CD4-positive, alpha-beta T cell (primary cell): ENCODE data around the gene MAP2K2. TPM values are rescaled to one million over a fixed set of nuclear protein-coding genes. Genes with fewer than 3 reads are reported as not detected.
A peak's percentile ranks its signal among the peaks of the same experiment; 100 is the strongest.

ENCODE experiments used
- ATAC-seq: fragments of 200-7000 bp; cut with Tn5 transposase; one replicate; pipeline ENCODE4 v1.10.0; 2022; ENCODE audit warnings: mild to moderate bottlenecking; ENCODE audit not compliant: poor library complexity
- CTCF ChIA-PET: fragments of 350-600 bp; sonication (Branson Sonifier 250); formaldehyde crosslinking; loops from one replicate; lab custom pipeline; 2021; ENCODE audit warnings: antibody characterized with exemption, inconsistent platforms; lab: Charles Lee
- POLR2A ChIA-PET: fragments of 350-600 bp; sonication (Branson Sonifier 250); formaldehyde crosslinking; loops from one replicate; lab custom pipeline; 2021; ENCODE audit warnings: antibody characterized with exemption, inconsistent platforms; lab: Charles Lee
- DNase-seq, 14 experiments: peaks; one replicate each; pipeline ENCODE4 v3.0.0-alpha.2; 2013 to 2020; ENCODE audit warnings: mixed read lengths in 2 of 14
- H3K27ac ChIP-seq, 2 donors: one replicate each; pipeline versions ENCODE4 v1.5.1 to v1.7.0; 2013; ENCODE audit warnings: low read length in 2 of 2, low read depth in 1 of 2, mild to moderate bottlenecking in 1 of 2
- H3K27me3 ChIP-seq, 2 experiments: 1 replicate in 1 of 2; 2 replicates in 1 of 2; pipeline versions ENCODE4 v1.6.1 to v1.7.0; 2013; ENCODE audit warnings: low read length in 2 of 2, control low read depth in 1 of 2, mild to moderate bottlenecking in 1 of 2, moderate library complexity in 1 of 2; ENCODE audit not compliant: insufficient read depth in 2 of 2, control insufficient read depth in 1 of 2
- H3K36me3 ChIP-seq: one replicate; pipeline ENCODE4 v1.6.1; 2013; ENCODE audit warnings: low read length, control low read depth; ENCODE audit not compliant: insufficient read depth
- H3K4me1 ChIP-seq: one replicate; pipeline ENCODE4 v1.6.1; 2013; ENCODE audit warnings: low read length, control low read depth; ENCODE audit not compliant: insufficient read depth
- H3K4me3 ChIP-seq: one replicate; pipeline ENCODE4 v1.5.1; 2013; ENCODE audit warnings: mild to moderate bottlenecking, low read length, moderate library complexity
- H3K9me3 ChIP-seq, 2 experiments: 1 replicate in 1 of 2; 2 replicates in 1 of 2; pipeline versions ENCODE4 v1.6.1 to v1.7.0; 2013; ENCODE audit warnings: low read length in 2 of 2, mild to moderate bottlenecking in 2 of 2, control low read depth in 1 of 2, moderate library complexity in 1 of 2; ENCODE audit not compliant: control insufficient read depth in 1 of 2, insufficient read depth in 1 of 2
- H3K27ac Mint-ChIP-seq: one replicate; pipeline ENCODE4 v1.8.0; 2020; ENCODE audit warnings: mixed read lengths
- H3K27me3 Mint-ChIP-seq: one replicate; pipeline ENCODE4 v1.8.0; 2021; ENCODE audit warnings: mixed read lengths
- H3K36me3 Mint-ChIP-seq: one replicate; pipeline ENCODE4 v1.8.0; 2021; ENCODE audit warnings: low read depth, mixed read lengths
- H3K4me1 Mint-ChIP-seq: one replicate; pipeline ENCODE4 v1.8.0; 2021; ENCODE audit warnings: low read depth, mixed read lengths
- H3K4me3 Mint-ChIP-seq: one replicate; pipeline ENCODE4 v1.8.0; 2020; ENCODE audit warnings: mild to moderate bottlenecking, mixed read lengths
- H3K9me3 Mint-ChIP-seq: one replicate; pipeline ENCODE4 v1.8.0; 2020; ENCODE audit warnings: mixed read lengths
- intact Hi-C, 2 experiments: fragments of 100-400 bp; cut with DNase I in 1 of 2; cut with micrococcal nuclease in 1 of 2; formaldehyde crosslinking; loops; one replicate each; pipeline versions ENCODE4 v1.15.1 to v1.9.0; 2023 to 2025; cut with DNase I, micrococcal nuclease
- total RNA-seq, 174 experiments: library from RNA in 2 of 174; stranded (reverse) in 2 of 174; gene quantifications; one replicate each; pipeline ENCODE4 v1.2.3 and lab custom pipeline; 2021 to 2026
- TF ChIP-seq, protein P1 (sequence below): fragments of 200-600 bp; IDR thresholded peaks from one replicate; pipeline ENCODE4 v1.8.0; 2022; ENCODE audit warnings: antibody characterized with exemption, mild to moderate bottlenecking

The MAP2K2 gene
- total RNA-seq, 2 experiments from 2014 or later: 72.7 to 77.6 TPM

GRCh38 chr19:4054441-4055208 lies 69.3 kb downstream of the MAP2K2 start:
- no peaks in the 10 kb centered on the region for H3K9me3 Mint-ChIP-seq
- H3K4me3 Mint-ChIP-seq: no peak overlapping the region
- peaks cover 59% of the 10 kb centered on the region for H3K36me3 Mint-ChIP-seq
- peaks cover 48% of the 10 kb centered on the region for H3K4me1 ChIP-seq
- TF ChIP-seq, protein P1, sequence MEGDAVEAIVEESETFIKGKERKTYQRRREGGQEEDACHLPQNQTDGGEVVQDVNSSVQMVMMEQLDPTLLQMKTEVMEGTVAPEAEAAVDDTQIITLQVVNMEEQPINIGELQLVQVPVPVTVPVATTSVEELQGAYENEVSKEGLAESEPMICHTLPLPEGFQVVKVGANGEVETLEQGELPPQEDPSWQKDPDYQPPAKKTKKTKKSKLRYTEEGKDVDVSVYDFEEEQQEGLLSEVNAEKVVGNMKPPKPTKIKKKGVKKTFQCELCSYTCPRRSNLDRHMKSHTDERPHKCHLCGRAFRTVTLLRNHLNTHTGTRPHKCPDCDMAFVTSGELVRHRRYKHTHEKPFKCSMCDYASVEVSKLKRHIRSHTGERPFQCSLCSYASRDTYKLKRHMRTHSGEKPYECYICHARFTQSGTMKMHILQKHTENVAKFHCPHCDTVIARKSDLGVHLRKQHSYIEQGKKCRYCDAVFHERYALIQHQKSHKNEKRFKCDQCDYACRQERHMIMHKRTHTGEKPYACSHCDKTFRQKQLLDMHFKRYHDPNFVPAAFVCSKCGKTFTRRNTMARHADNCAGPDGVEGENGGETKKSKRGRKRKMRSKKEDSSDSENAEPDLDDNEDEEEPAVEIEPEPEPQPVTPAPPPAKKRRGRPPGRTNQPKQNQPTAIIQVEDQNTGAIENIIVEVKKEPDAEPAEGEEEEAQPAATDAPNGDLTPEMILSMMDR: no peak
- ATAC-seq (no peak), DNase-seq (peak in 1 of 14 experiments; percentile 31)
- no peak overlapping the region for H3K27ac ChIP-seq
- CTCF ChIA-PET: no interaction called here
- H3K36me3 ChIP-seq: peaks cover 53% of the 10 kb centered on the region
- H3K27me3 Mint-ChIP-seq: no peaks in the 10 kb centered on the region
- H3K9me3 ChIP-seq: no peaks in the 10 kb centered on the region
- POLR2A ChIA-PET: no interaction called here
- H3K4me1 Mint-ChIP-seq: peaks cover 35% of the 10 kb centered on the region
- H3K27ac Mint-ChIP-seq: no peak overlapping the region
- no peak overlapping the region for H3K4me3 ChIP-seq
- intact Hi-C loops: no loop called here
- no peaks in the 10 kb centered on the region for H3K27me3 ChIP-seq

DNA sequence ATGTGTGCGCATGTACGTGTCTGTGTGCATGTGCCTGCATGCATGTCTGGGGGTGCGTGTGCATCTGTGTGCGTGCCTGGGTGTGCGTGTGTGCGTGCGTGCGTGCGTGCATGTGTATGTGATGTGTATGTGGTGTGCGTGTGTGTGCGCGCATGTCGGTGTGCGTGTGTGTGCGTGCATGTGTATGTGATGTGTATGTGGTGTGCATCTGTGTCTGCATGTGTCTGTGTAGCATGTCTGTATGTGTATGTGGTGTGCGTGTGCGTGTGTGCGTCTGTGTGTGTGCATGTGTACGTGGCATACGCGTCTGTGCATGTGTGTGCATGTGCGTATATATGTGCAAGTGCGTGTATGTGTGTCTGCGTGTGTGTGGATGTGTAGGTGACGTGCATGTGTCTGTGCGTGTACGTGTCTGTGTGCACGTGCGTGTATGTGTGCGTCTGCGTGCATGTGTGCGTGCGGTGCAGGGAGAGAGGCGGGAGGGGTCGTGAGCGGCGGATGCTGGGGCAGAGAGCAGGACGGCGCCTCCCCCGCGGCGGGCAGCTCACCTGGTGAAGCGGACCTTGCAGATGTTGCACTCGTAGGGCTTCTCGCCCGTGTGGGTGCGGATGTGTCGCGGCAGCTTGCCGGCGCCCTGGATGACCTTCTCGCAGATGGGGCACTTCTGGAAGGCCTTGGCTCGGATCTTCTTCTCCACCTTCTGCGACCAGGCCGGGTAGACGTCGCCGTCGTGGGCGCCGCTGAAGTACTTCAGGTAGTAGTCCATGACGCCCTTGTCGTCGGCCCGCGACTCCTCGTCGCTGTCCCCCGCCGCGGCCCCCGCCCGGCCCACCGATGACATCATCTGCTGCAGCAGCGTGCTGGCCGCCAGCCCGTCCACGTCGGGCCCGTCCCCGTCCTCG lies 70.2 kb downstream of the MAP2K2 start:
- Mint-ChIP-seq H3K4me1 (peaks cover 37% of the 10 kb centered on the region), H3K4me3 (peak overlapping the region; percentile 6), H3K9me3 (no peaks in the 10 kb centered on the region), H3K36me3 (peaks cover 65% of the 10 kb centered on the region), H3K27ac (peak overlapping the region; percentile 54), H3K27me3 (no peaks in the 10 kb centered on the region)
- TF ChIP-seq, protein P1: no peak
- ATAC-seq (no peak), DNase-seq (peak in 1 of 14 experiments; percentile 28)
- ChIA-PET POLR2A (no interaction called here), CTCF (no interaction called here)
- Histone ChIP-seq H3K27ac (no peak overlapping the region), H3K4me1 (peaks cover 44% of the 10 kb centered on the region), H3K27me3 (no peaks in the 10 kb centered on the region), H3K36me3 (peaks cover 59% of the 10 kb centered on the region), H3K9me3 (no peaks in the 10 kb centered on the region), H3K4me3 (no peak overlapping the region)
- intact Hi-C loops: no loop called here

GRCh38 chr19:4052993-4053422 lies 70.9 kb downstream of the MAP2K2 start:
- H3K9me3 ChIP-seq: no peaks in the 10 kb centered on the region
- DNase-seq (no peak), ATAC-seq (no peak)
- no peak overlapping the region for H3K4me3 ChIP-seq
- Mint-ChIP-seq H3K27ac (peak overlapping the region; percentile 54), H3K9me3 (no peaks in the 10 kb centered on the region), H3K4me3 (peak overlapping the region; percentile 6), H3K36me3 (peaks cover 65% of the 10 kb centered on the region), H3K27me3 (no peaks in the 10 kb centered on the region), H3K4me1 (peaks cover 37% of the 10 kb centered on the region)
- CTCF ChIA-PET: no interaction called here
- H3K27ac ChIP-seq: no peak overlapping the region
- TF ChIP-seq, protein P1: no peak
- H3K36me3 ChIP-seq: peaks cover 64% of the 10 kb centered on the region
- POLR2A ChIA-PET: no interaction called here
- no peaks in the 10 kb centered on the region for H3K27me3 ChIP-seq
- intact Hi-C loops: no loop called here
- peaks cover 37% of the 10 kb centered on the region for H3K4me1 ChIP-seq
